HepG2 (cell line): Measurements from ENCODE around the gene FBXO28. TPM values are rescaled to one million over a fixed set of nuclear protein-coding genes. Genes with fewer than 3 reads are reported as not detected.

Experiments used
- CCAR2 ChIP-seq: fragments of 200-400 bp; formaldehyde crosslinking; optimal IDR thresholded peaks from 2 replicates; pipeline ENCODE3; 2018; ENCODE audit warnings: low read depth, mild to moderate bottlenecking, low read length, moderate library complexity
- DNMT1 ChIP-seq: sonication (generic); formaldehyde crosslinking; IDR thresholded peaks from 2 replicates; pipeline ENCODE4 v1.5.1; 2020; ENCODE audit warnings: mild to moderate bottlenecking, missing genetic modification reagents
- EHMT2 ChIP-seq: fragments of 200-600 bp; sonication (generic); IDR thresholded peaks from 2 replicates; pipeline ENCODE4 v1.7.0; 2017; ENCODE audit warnings: antibody characterized with exemption, low read depth, low read length, borderline replicate concordance
- FLYWCH1 ChIP-seq: sonication (generic); formaldehyde crosslinking; IDR thresholded peaks from 2 replicates; pipeline ENCODE4 v1.8.1; 2023; ENCODE audit warnings: mild to moderate bottlenecking, missing genetic modification reagents
- PREB ChIP-seq: sonication (generic); formaldehyde crosslinking; IDR thresholded peaks from 2 replicates; pipeline ENCODE4 v1.4.0; 2020; ENCODE audit warnings: missing genetic modification reagents
- RELA ChIP-seq: sonication (generic); formaldehyde crosslinking; IDR thresholded peaks from 2 replicates; pipeline ENCODE4 v1.4.0; 2020; ENCODE audit warnings: missing genetic modification reagents
- SAP130 ChIP-seq: IDR thresholded peaks from 2 replicates; pipeline ENCODE4 v1.6.1; 2016; ENCODE audit warnings: low read depth
- TAF1 ChIP-seq: sonication (generic); formaldehyde crosslinking; IDR thresholded peaks from 2 replicates; pipeline ENCODE4 v1.4.0; 2020; ENCODE audit warnings: missing genetic modification reagents
- ZFYVE20 ChIP-seq: sonication (generic); formaldehyde crosslinking; IDR thresholded peaks from 2 replicates; pipeline ENCODE4 v1.8.0; 2023; ENCODE audit warnings: low read depth, mild to moderate bottlenecking, moderate library complexity, missing genetic modification reagents, borderline replicate concordance
- ZKSCAN8 ChIP-seq: IDR thresholded peaks from 2 replicates; pipeline ENCODE4 v1.6.1; 2016; ENCODE audit warnings: borderline replicate concordance, missing genetic modification reagents, missing compliant biosample characterization
- ZNF124 ChIP-seq: sonication (generic); formaldehyde crosslinking; IDR thresholded peaks from 2 replicates; pipeline ENCODE4 v1.4.0; 2020; ENCODE audit warnings: missing genetic modification reagents
- ZNF251 ChIP-seq: sonication (generic); formaldehyde crosslinking; IDR thresholded peaks from 2 replicates; pipeline ENCODE4 v1.9.0; 2021; ENCODE audit warnings: mild to moderate bottlenecking, missing genetic modification reagents
- ZNF333 ChIP-seq: sonication (generic); formaldehyde crosslinking; IDR thresholded peaks from 2 replicates; pipeline ENCODE4 v1.4.0; 2020; ENCODE audit warnings: mild to moderate bottlenecking, missing genetic modification reagents, borderline replicate concordance
- ZNF7 ChIP-seq: IDR thresholded peaks from 2 replicates; pipeline ENCODE4 v1.6.1; 2016; ENCODE audit warnings: missing biosample characterization, missing genetic modification reagents
- ZNF740 ChIP-seq: sonication (generic); formaldehyde crosslinking; IDR thresholded peaks from 2 replicates; pipeline ENCODE4 v1.4.0; 2020; ENCODE audit warnings: missing genetic modification reagents
- ZNF776 ChIP-seq: sonication (generic); formaldehyde crosslinking; IDR thresholded peaks from 2 replicates; pipeline ENCODE4 v1.4.0; 2020; ENCODE audit warnings: mild to moderate bottlenecking, missing genetic modification reagents
- polyA plus RNA-seq, 8 experiments: library from polyadenylated mRNA; depleted of rRNA in 3 of 8; stranded (reverse) in 7 of 8; unstranded in 1 of 8; fragments of >200 nt; fragmentation: Illumina TruSeq in 4 of 8; extraction: Trizol in 4 of 8; gene quantifications; 2 replicates each; pipeline versions ENCODE4 v1.2.1 to v1.2.3, GENCODE V29; 2011 to 2016; ENCODE audit warnings: low read depth in 4 of 8, missing spikeins in 1 of 8, mixed read lengths in 1 of 8; ENCODE audit not compliant: insufficient read depth in 1 of 8
- total RNA-seq, 5 experiments: library from RNA; depleted of rRNA; stranded (reverse); fragments of >200 nt; fragmentation: Illumina TruSeq; extraction: Trizol; gene quantifications; 2 replicates each; pipeline ENCODE4 v1.2.3, GENCODE V29; 2016; ENCODE audit warnings: low read depth in 1 of 5
- TF ChIP-seq, protein P1 (sequence below): sonication (generic); formaldehyde crosslinking; IDR thresholded peaks from 2 replicates; pipeline ENCODE4 v1.9.0; 2022; ENCODE audit warnings: missing genetic modification reagents, mild to moderate bottlenecking, borderline replicate concordance
- TF ChIP-seq, protein P2 (sequence below): sonication (generic); formaldehyde crosslinking; IDR thresholded peaks from 2 replicates; pipeline ENCODE4 v1.4.0; 2020; ENCODE audit warnings: missing genetic modification reagents
- TF ChIP-seq, protein P3 (sequence below): sonication (generic); formaldehyde crosslinking; IDR thresholded peaks from 2 replicates; pipeline ENCODE4 v1.5.0; 2020; ENCODE audit warnings: mild to moderate bottlenecking, missing genetic modification reagents, borderline replicate concordance

Gene FBXO28
- total and polyA plus RNA-seq, 2 of the 13 experiments (the other 11 are each of a cell fraction or from before 2014, with no cell fraction given): 8.5 to 29.1 TPM

DNA sequence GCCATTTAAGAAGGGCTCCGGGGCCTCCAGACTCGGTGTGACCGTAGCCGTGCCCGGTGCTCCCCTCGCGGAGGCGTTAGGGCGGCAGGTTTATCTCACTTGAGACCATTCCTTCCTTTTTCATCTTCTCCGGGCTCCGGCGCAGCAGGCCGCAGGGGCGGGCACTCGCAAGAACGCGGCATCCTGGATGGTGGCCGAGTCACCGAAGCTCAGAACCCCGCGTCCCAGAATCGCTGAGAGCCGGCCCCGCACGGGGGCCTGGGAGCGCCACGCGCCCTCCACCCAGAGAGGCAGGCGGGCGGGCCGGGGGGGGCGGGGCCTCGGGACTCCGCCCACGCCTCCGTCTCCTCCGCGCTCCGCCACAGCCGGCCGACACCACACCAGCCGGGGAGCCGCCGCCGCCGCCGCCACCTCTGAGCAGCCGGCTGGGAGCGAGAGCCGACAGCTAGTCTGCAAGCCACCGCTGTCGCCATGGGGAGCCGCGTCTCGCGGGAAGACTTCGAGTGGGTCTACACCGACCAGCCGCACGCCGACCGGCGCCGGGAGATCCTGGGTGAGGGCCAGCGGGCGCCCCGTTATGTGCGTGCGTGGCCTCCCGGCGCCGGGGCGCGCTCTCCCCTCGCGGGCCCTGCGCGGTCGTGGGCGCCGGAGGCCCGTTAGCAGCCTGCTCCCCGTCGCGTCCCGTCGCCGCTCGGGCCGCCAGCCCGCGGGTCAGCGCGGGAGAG, 69.1 kb downstream of the FBXO28 start, which contains the start of gene DEGS1 (continued):
- TF ChIP-seq, protein P1, sequence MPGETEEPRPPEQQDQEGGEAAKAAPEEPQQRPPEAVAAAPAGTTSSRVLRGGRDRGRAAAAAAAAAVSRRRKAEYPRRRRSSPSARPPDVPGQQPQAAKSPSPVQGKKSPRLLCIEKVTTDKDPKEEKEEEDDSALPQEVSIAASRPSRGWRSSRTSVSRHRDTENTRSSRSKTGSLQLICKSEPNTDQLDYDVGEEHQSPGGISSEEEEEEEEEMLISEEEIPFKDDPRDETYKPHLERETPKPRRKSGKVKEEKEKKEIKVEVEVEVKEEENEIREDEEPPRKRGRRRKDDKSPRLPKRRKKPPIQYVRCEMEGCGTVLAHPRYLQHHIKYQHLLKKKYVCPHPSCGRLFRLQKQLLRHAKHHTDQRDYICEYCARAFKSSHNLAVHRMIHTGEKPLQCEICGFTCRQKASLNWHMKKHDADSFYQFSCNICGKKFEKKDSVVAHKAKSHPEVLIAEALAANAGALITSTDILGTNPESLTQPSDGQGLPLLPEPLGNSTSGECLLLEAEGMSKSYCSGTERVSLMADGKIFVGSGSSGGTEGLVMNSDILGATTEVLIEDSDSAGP (CRISPR knock-in tag): peak; percentile 55; the same call in 1 of the 2 replicates
- TF ChIP-seq RELA (CRISPR knock-in tag) (no peak), FLYWCH1 (CRISPR knock-in tag) (peak; percentile 76; the same call in 1 of the 2 replicates), TAF1 (peak; percentile 71), SAP130 (CRISPR knock-in tag) (peak; percentile 59), ZNF124 (CRISPR knock-in tag) (no peak; the same call in 1 of the 2 replicates), ZKSCAN8 (CRISPR knock-in tag) (0 out of 2 replicates have a peak, but pooled peaks have one; percentile 32), PREB (0 out of 2 replicates have a peak, but pooled peaks have one; percentile 16), ZNF776 (CRISPR knock-in tag) (peak; percentile 73; the same call in 1 of the 2 replicates), ZNF333 (CRISPR knock-in tag) (no peak; the same call in 1 of the 2 replicates), ZNF7 (CRISPR knock-in tag) (no peak), ZNF740 (CRISPR knock-in tag) (peak; percentile 47; the same call in 1 of the 2 replicates), ZFYVE20 (peak; percentile 64; the same call in 1 of the 2 replicates), ZNF251 (no peak), EHMT2 (no peak), CCAR2 (no peak), DNMT1 (CRISPR knock-in tag) (0 out of 2 replicates have a peak, but pooled peaks have one; percentile 53)
- TF ChIP-seq, protein P2, sequence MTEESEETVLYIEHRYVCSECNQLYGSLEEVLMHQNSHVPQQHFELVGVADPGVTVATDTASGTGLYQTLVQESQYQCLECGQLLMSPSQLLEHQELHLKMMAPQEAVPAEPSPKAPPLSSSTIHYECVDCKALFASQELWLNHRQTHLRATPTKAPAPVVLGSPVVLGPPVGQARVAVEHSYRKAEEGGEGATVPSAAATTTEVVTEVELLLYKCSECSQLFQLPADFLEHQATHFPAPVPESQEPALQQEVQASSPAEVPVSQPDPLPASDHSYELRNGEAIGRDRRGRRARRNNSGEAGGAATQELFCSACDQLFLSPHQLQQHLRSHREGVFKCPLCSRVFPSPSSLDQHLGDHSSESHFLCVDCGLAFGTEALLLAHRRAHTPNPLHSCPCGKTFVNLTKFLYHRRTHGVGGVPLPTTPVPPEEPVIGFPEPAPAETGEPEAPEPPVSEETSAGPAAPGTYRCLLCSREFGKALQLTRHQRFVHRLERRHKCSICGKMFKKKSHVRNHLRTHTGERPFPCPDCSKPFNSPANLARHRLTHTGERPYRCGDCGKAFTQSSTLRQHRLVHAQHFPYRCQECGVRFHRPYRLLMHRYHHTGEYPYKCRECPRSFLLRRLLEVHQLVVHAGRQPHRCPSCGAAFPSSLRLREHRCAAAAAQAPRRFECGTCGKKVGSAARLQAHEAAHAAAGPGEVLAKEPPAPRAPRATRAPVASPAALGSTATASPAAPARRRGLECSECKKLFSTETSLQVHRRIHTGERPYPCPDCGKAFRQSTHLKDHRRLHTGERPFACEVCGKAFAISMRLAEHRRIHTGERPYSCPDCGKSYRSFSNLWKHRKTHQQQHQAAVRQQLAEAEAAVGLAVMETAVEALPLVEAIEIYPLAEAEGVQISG (CRISPR knock-in tag): peak; percentile 65; the same call in 1 of the 2 replicates
- TF ChIP-seq, protein P3, sequence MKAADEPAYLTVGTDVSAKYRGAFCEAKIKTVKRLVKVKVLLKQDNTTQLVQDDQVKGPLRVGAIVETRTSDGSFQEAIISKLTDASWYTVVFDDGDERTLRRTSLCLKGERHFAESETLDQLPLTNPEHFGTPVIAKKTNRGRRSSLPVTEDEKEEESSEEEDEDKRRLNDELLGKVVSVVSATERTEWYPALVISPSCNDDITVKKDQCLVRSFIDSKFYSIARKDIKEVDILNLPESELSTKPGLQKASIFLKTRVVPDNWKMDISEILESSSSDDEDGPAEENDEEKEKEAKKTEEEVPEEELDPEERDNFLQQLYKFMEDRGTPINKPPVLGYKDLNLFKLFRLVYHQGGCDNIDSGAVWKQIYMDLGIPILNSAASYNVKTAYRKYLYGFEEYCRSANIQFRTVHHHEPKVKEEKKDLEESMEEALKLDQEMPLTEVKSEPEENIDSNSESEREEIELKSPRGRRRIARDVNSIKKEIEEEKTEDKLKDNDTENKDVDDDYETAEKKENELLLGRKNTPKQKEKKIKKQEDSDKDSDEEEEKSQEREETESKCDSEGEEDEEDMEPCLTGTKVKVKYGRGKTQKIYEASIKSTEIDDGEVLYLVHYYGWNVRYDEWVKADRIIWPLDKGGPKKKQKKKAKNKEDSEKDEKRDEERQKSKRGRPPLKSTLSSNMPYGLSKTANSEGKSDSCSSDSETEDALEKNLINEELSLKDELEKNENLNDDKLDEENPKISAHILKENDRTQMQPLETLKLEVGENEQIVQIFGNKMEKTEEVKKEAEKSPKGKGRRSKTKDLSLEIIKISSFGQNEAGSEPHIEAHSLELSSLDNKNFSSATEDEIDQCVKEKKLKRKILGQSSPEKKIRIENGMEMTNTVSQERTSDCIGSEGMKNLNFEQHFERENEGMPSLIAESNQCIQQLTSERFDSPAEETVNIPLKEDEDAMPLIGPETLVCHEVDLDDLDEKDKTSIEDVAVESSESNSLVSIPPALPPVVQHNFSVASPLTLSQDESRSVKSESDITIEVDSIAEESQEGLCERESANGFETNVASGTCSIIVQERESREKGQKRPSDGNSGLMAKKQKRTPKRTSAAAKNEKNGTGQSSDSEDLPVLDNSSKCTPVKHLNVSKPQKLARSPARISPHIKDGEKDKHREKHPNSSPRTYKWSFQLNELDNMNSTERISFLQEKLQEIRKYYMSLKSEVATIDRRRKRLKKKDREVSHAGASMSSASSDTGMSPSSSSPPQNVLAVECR: peak; percentile 70; the same call in 1 of the 2 replicates
